Activated CD8-positive, alpha-beta memory T cell treated with anti-CD3 and anti-CD28 coated beads, Interleukin-2, amount 50 U/mL, for 24 hours (primary cell): ENCODE data around the gene NEURL1.
"Not testable (repeated sequence)": the region's sequence is repeated elsewhere in the genome, so short reads cannot be mapped to it uniquely, and the experiment has no call there.

Source experiments
- DNase-seq: peaks from one replicate; pipeline ENCODE4 v3.0.0-alpha.2; 2020; ENCODE audit errors: extremely low read depth

NEURL1 gene

DNA sequence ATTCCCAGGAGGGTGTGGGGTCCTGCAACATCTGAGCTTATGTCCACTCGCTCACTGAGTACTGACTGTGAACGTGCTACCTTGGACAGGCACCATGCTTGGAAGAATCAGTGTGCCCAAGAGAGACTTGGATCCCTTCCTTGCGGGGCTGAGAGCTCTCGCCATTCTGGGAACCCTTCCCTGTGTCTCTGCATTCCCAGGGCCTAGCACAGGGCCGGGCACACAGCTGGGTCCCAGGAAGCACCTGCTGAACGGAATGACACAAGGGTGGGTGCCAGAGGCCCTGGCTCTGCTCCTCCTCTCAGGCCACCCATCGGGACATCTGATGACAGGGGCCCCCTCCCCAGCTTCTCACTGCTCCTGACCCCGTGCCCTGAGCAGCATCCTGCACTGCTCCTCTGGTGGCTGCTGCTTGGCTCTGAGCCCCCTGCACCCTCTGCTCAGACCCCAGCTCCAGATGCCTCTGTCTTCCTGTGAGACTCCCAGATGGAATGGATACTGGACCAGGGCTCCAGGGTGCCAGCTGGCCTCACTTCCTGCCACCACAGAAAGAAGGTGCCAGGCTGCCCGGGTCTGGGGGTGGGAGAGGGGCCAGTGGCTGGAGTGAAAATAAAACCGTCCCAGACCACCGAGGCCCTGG lies 129.6 kb downstream of the NEURL1 start:
- DNase-seq, result no peak

DNA sequence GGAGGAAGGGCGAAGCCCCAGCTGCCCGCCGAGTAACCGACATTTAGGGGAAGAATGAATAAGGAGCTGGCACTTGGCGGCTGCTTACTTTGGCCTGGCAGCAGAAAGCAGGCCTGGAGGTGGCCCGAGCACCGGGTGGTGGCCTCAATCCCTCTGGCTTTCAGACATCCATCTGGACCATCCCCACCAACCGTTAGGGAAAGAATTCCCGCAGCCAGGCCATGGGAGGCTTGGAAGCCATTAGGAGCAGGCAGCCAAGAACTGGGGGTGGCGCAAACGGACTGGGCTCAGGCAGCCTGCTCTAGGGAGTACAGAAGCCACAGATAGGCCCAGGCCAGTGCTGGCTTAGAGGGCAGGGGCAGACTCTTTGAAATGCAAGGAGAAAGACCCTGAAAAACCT lies 132.7 kb downstream of the NEURL1 start:
- DNase-seq, result no peak

DNA sequence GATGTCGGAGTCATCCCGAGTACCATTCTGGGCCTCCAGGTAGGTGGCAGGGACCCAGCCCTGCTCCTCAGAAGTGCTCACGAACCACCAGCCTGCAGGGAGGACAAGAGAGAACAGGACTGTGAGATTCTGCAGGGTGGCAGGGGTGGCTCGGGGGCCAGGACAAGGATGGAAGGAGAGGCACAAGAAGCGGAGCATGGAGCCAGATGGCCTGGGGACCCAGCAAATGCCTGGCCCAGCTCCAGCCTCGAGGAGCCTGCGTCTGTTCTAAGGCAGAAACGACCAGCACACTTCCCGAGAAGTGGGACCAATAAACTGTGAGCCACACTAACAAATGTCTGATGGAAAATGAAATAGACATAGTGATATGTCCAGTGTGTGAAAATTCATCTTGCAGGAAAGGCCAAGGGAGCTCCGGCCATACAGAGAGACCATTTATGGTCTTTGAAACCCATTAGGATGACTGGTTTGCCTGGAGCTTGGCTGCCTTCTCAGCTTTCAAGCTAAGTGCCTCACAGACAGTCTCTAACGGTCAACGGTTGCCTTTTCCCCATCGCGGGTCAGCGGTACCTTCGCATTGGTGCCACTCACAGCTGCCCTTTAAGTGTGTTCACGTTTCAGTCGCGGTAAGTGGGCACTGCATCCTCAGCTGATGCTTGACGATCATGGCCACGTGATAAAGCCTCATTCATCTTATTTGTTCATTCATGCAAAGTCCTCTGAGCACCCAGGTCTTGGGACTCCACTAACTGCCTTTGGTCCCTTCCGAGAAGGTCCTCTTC lies 133.8 kb downstream of the NEURL1 start:
- no peak for DNase-seq

DNA sequence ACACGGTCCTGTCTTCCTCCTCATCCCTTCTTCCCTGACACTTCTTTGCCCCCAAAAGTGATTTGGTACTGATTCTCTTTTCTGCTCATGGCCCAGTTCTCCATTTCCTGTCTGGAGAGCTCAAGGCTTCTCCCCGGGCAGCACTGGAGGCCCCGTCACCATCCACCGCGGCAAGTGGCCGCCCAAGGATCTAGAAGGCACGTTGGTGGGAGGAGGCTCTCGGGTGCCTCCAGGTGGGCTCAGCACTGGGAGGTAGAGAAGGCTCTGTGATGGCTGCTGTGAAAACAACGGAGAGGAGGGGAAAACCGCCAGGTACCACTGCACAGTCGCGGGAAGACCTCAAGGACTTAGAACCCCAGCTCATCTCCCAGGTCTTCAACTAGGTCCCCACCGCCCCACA lies 134.4 kb downstream of the NEURL1 start:
- no peak for DNase-seq

DNA sequence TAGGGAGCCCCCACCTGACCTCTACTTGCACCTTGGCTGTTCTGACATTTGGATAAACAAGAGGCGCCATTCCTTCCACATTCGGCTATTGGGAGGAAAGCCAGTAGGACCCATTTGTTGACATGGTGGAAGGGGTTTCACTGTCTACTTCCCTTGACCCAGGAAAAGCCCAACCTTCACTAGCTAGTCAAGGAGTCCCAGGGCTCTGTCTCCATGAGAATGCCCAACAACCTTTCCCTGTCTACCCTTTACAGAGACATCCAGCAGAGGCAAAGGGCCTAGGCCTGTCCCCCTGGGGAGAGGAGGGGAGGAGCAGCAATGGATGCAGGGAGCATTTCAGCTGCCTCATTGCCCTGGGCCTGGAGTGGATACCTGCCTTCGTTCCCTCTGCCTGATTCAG lies 136.1 kb downstream of the NEURL1 start:
- no peak for DNase-seq

DNA sequence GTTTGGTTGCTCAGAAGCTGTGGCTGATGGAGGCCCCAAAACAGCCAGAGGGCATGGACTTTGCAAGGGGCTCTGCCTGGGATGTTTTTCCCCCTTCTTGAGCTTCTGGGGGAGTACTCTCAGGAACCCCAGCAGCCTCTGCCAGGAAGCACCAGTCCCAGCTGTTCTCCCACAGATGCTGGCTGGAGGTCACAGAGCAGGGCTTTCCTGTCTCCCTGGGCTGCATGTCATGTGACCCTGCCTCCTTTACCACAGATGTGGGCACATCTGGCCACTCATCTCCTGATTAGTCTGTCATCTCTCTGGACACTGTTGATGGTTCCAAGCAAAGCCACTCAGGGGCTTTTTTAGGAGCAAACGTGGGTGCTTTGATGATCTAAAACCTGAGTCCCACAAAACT lies 136.7 kb downstream of the NEURL1 start:
- DNase-seq, result no peak

DNA sequence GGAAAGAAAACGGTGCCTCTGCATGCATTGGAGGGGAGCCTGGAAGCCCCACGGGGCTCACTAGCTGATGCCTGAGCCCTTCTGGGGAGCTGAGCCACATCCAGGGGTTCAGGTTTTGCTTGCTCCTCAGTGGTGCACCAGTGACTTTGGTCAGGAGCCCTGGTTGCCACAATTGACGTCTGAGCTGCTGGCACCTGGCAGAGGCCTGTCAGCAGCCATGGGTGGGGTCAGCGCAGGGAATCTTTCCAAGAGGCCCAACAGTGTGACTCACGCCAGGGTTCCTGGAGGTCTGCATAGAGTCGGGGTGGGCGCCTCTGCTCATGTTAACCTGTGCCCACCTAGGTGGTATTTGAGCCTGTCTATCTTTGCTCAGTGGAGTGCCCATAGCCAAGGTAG lies 138.7 kb downstream of the NEURL1 start:
- DNase-seq, result no peak

DNA sequence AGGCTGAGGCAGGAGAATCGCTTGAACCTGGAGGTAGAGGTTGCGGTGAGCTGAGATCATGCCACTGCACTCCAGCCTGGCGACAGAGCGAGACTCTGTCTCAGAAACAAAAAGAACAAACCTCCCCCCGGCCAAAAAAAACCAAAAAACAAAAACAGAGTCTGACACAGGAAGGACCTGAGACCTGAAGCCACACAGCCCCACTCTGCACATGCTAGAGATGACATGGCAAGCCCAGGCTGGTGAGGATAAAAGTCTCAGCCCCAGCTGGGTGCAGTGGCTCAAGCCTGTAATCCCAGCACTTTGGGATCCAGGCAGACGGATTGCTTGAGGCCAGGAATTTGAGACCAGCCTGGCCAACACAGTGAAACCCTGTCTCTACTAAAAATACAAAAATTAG lies 139.4 kb downstream of the NEURL1 start:
- DNase-seq, result not testable (repeated sequence)

DNA sequence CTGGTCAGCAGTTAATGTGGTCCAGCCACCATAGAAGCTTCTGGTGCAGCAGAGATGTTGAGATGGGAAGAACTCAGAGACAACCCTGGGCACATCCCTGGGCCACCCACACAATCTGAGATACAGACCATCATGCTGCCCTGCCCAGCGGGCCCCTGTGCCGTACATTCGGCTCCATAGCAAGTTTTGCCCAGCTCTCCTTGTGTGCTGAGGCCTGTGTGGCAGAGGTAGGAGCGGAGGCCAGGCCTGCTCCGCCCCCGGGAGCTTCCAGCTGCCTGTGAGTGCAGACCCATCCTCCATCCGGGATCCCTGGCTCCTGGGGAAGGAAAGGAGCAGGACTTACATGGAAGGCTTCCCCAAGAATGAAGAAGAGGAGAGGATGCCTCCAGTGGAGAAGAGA lies 140.3 kb downstream of the NEURL1 start:
- no peak for DNase-seq

DNA sequence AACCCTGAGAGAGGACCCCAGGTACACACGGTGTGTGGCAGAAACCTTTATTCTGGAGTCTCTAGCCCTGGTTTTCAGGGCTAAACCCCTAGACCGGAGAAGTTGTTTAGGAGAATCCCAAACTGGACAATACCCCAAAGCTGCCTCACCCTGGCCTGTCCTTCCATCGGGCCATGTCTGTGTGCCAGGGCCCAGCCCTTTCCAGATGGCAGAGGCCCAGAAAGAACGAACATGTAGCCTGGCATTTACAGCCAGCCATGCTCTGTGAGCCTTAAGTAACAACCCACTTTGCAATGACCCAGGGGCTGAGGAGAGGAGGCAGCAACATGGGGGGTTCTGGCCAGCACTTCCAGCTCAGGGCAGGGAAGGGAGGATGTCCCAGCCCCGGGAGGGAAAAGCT lies 142.1 kb downstream of the NEURL1 start:
- no peak for DNase-seq

DNA sequence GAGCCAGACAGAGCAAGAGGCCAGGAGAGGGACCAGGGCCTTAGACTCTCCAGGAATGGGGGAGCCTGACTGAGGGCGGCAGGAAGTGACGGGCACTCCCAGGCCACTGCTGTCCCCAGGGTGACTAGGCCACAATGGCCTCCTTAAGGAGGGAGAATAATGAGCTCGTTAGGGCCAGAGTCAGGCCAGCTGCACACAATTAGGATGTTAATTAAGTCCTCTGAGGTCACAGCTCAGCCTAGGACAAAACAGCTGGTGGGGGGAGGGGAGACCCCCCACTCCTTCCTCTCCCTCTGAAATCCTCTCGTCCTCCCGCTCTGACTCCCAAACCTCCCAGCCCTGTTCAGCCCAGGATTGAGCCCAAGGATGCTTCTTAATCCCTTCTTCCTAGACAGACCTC lies 143.0 kb downstream of the NEURL1 start:
- DNase-seq, result no peak

DNA sequence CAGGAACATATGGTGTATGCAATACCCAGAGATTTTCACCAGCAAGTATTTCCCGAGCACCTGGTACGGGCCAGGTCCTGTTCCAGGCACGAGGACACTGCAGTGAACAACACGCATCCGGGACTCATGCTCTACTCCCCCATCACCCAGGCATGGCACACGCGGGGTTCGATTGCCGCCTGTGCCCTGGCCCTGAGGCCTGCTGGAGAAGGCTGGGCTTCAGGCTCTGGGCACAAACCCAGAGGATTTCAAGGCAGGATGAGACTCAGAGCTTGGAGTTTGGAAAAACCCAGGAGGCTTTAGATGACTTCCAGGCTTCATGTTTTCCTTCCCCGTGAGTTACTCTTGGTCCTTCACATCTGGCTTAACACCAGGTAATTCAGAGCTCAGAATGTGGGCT lies 143.5 kb downstream of the NEURL1 start:
- no peak for DNase-seq

DNA sequence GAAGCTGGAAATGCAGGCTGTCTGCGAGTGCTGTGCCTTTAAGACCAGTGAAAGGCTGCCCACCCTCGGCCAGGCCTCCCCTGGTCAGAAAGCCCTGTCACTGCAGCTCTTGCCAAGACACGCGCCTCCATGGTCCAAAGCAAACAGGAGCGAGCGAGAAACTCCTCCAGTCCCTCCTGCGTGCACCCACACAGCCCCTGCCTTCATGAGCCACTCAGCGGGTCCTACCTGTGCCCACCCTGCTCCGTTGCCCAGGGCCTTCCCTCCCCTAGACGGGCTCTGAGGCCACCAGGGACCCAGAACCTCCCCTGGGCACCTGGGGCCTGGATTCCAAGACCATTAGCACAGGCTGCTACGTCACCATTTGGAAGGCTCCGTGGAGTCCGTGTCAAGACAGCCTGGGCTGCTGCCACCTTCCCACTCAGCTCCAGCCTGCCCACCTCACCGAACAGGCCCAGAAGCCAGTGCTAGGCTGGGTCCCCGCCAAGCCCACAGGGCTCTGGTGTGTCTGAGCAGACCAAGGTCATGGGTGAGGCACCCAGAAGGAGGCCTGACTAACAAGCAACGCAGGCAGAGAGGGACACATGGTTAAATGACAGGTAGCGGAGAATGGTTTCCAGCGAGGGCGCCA lies 144.5 kb downstream of the NEURL1 start:
- DNase-seq, result no peak

DNA sequence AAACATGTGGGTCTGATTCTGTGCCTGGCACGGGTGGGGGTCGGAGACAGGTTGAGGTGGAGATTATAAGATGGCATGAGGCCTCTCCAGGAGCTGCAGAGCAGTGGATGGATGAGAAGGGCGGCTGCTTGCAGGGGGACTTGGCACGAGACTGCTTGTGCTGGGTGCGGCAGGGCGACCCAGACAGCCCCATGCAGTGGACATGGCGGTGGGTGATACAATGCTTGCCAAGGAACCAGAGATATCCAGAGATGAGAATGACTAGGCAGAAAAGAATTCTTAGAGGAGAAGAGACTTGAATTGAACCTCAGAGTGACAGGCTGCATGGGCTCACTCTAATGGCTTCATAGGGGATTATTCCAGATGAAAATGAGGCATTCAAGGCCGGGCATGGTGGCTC lies 145.4 kb downstream of the NEURL1 start:
- no peak for DNase-seq

DNA sequence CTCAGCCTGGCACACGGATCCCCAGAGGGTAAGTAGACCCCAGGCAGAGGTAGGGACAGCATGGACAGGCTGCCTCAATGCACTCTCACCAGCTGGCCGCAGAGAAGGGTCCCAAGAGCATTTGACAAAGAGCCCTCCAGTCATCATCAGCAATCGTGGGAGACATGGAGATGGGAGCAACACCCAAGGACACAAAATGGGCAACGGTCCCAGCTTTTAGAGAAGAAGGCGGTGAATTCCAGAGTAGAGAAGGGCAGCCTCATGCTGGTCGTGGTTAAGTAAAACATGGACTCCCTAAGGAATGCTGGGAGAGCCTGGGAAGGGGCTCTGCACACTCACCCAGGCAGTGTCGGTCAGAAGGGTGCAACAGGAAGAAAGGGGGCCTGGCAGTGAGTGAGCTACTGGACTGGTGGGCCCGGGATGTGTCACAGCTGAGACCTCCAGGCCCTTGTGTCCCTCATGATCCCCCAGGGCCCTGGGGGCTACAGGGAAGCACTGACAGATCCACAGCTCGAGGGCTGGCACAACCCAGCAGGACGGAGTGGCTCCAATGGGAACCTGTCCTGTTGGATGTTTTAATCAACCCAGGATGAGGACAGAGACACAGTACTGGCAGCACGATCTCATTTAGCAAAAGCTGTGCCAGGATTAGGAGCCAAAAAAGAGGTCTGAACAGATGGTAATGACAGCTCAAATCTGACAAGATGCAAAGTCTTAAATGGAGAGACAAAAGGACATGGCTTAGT lies 147.1 kb downstream of the NEURL1 start:
- DNase-seq, result no peak

DNA sequence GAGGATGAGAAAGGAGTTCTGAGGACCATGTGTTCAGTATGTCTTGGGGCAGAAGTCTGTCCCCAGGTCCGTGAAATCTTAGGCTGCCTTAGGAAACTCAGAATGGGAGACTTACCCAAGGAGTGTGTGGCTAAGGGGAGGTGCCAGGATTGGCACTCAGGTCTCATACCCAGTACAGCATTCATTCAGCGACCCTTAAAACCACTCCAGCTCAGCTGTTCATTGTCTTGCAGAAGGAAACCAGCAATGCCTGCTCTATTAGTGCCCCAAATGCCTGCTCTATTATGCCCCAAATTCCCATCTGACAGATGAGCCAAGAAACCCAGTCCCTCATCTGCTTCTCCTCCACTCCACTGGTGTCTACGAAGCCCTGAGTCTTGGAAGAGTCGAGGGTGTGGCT lies 147.8 kb downstream of the NEURL1 start:
- no peak for DNase-seq
